Measurements from ENCODE around the gene ZSCAN9.

DNA sequence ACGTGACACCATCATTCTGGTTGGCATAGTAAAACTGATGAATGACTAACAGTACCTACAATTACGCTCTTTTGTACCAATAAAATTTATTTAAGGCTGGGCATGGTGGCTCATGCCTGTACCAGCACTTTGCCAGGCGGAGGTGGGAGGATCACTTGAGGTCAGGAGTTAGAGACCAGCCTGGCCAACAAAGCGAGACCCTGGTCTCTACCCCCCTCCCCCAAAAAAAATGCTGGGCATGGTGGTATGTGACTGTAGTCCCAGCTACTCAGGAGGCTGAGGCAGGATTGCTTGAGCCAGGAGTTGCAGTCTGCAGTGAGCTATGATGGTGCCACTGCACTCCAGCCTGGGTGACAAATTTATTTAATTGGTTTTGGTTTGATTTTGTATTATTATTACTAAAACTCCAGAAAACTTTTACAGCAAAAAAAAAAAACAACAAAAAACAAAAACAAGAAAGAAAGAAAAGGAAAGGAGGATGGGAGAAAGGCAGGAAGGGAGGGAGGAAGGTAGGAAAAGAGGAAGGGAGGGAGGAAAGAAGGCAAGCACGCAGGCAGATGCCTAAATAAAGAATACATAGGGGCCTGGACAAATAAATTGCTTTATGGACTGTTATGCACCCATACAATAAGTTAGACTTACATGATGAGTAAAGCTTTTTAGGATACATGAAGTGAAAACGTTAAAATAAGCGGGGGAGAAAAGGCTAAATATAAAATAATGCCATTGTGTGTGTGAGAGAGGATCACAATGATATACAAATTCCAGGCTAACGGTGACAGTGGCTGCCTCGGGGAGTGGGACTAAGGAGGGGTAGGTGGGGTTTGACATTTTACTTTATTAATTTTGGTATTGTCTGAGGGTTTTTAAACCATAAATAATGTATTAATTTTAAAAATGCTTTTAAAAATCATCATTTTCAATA lies 682 bp upstream of the ZSCAN9 start:
- TF ChIP-seq, protein P1, sequence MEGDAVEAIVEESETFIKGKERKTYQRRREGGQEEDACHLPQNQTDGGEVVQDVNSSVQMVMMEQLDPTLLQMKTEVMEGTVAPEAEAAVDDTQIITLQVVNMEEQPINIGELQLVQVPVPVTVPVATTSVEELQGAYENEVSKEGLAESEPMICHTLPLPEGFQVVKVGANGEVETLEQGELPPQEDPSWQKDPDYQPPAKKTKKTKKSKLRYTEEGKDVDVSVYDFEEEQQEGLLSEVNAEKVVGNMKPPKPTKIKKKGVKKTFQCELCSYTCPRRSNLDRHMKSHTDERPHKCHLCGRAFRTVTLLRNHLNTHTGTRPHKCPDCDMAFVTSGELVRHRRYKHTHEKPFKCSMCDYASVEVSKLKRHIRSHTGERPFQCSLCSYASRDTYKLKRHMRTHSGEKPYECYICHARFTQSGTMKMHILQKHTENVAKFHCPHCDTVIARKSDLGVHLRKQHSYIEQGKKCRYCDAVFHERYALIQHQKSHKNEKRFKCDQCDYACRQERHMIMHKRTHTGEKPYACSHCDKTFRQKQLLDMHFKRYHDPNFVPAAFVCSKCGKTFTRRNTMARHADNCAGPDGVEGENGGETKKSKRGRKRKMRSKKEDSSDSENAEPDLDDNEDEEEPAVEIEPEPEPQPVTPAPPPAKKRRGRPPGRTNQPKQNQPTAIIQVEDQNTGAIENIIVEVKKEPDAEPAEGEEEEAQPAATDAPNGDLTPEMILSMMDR (IDR thresholded peaks at IDR 0.05; ENCODE audit: insufficient read depth, low read length, poor library complexity, severe bottlenecking) = no peak
- TF ChIP-seq EZH2phosphoT487 (conservative IDR thresholded peaks at IDR 0.05; ENCODE audit: low read length) = no peak
